Measurements from ENCODE around the gene COL21A1. TPM values are rescaled to one million over a fixed set of nuclear protein-coding genes. Genes with fewer than 3 reads are reported as not detected.

COL21A1 gene
- total RNA-seq, 6 donors from 2014 or later: 3.2 to 35.6 (median 9.2) TPM

- H3K27ac ChIP-seq: no peak overlapping the region
- WGBS, 2 donors: 70 to 89% methylated on average over 1 of the region's 1 CpG
- TF ChIP-seq POLR2AphosphoS5 (IDR thresholded peaks at IDR 0.05) (no peak), EP300 (IDR thresholded peaks at IDR 0.05) (no peak)
- no peaks in the 10 kb centered on the region for H3K27me3 ChIP-seq
- H3K9me3 ChIP-seq: no peaks in the 10 kb centered on the region
- DNase-seq (no peak), ATAC-seq (ENCODE audit: low FRiP score in 2 of 2) (no peak)
- H3K36me3 ChIP-seq: no peaks in the 10 kb centered on the region
- no peak overlapping the region for H3K4me3 ChIP-seq
- H3K4me1 ChIP-seq: no peaks in the 10 kb centered on the region
Observed at GRCh38 chr6:56223995-56224394, 23.4 kb downstream of the COL21A1 start.

GRCh38 chr6:56222499-56222898 lies 24.9 kb downstream of the COL21A1 start:
- Histone ChIP-seq H3K4me3 (no peak overlapping the region), H3K4me1 (no peaks in the 10 kb centered on the region), H3K27ac (no peak overlapping the region), H3K36me3 (no peaks in the 10 kb centered on the region), H3K27me3 (no peaks in the 10 kb centered on the region), H3K9me3 (no peaks in the 10 kb centered on the region)
- TF ChIP-seq POLR2AphosphoS5 (IDR thresholded peaks at IDR 0.05) (no peak), EP300 (IDR thresholded peaks at IDR 0.05) (no peak), CTCF (IDR thresholded peaks at IDR 0.05) (no peak), POLR2A (IDR thresholded peaks at IDR 0.05) (no peak)
- no peak for DNase-seq
- ATAC-seq (ENCODE audit: low FRiP score in 2 of 2): peak in 1 of 2 donors; percentile 32

GRCh38 chr6:56220078-56220477 lies 27.3 kb downstream of the COL21A1 start:
- ATAC-seq (ENCODE audit: low FRiP score in 2 of 2) (no peak), DNase-seq (no peak)
- no peaks in the 10 kb centered on the region for H3K9me3 ChIP-seq
- TF ChIP-seq POLR2AphosphoS5 (IDR thresholded peaks at IDR 0.05): no peak
- no peak for TF ChIP-seq CTCF (IDR thresholded peaks at IDR 0.05)
- no peak for TF ChIP-seq EP300 (IDR thresholded peaks at IDR 0.05)
- no peak for TF ChIP-seq POLR2A (IDR thresholded peaks at IDR 0.05)
- H3K27me3 ChIP-seq: no peaks in the 10 kb centered on the region
- H3K4me1 ChIP-seq: no peaks in the 10 kb centered on the region
- H3K4me3 ChIP-seq: no peak overlapping the region
- no peaks in the 10 kb centered on the region for H3K36me3 ChIP-seq
- H3K27ac ChIP-seq: no peak overlapping the region

GRCh38 chr6:56214703-56215101 lies 32.7 kb downstream of the COL21A1 start:
- no peak for TF ChIP-seq EP300 (IDR thresholded peaks at IDR 0.05)
- TF ChIP-seq CTCF (IDR thresholded peaks at IDR 0.05): no peak
- no peak for TF ChIP-seq POLR2AphosphoS5 (IDR thresholded peaks at IDR 0.05)
- no peak for TF ChIP-seq POLR2A (IDR thresholded peaks at IDR 0.05)
- Histone ChIP-seq H3K4me3 (no peak overlapping the region), H3K36me3 (no peaks in the 10 kb centered on the region), H3K9me3 (no peaks in the 10 kb centered on the region), H3K4me1 (no peaks in the 10 kb centered on the region), H3K27me3 (no peaks in the 10 kb centered on the region), H3K27ac (no peak overlapping the region)
- DNase-seq (no peak), ATAC-seq (ENCODE audit: low FRiP score in 2 of 2) (no peak)
- WGBS, 2 donors: 77 to 78% methylated on average over 3 of the region's 3 CpGs

GRCh38 chr6:56214041-56214702 lies 33.2 kb downstream of the COL21A1 start:
- Histone ChIP-seq H3K36me3 (no peaks in the 10 kb centered on the region), H3K27me3 (no peaks in the 10 kb centered on the region), H3K9me3 (no peaks in the 10 kb centered on the region), H3K4me1 (no peaks in the 10 kb centered on the region), H3K27ac (no peak overlapping the region), H3K4me3 (no peak overlapping the region)
- TF ChIP-seq EP300 (IDR thresholded peaks at IDR 0.05): no peak
- TF ChIP-seq POLR2A (IDR thresholded peaks at IDR 0.05): no peak
- no peak for TF ChIP-seq POLR2AphosphoS5 (IDR thresholded peaks at IDR 0.05)
- no peak for TF ChIP-seq CTCF (IDR thresholded peaks at IDR 0.05)
- ATAC-seq (ENCODE audit: low FRiP score in 2 of 2): no peak
- no peak for DNase-seq
